Glutamatergic neuron (in vitro differentiated cells): ENCODE measurements around the gene KIF26B. TPM values are rescaled to one million over a fixed set of nuclear protein-coding genes. Genes with fewer than 3 reads are reported as not detected.

Experiments used
- DNase-seq: peaks from one replicate; pipeline ENCODE4 v3.0.0; 2022
- H3K27ac Mint-ChIP-seq: one replicate; pipeline ENCODE4 v1.8.0; 2020; ENCODE audit warnings: mild to moderate bottlenecking, mixed read lengths, inconsistent platforms; ENCODE audit not compliant: unreplicated experiment
- H3K27me3 Mint-ChIP-seq: one replicate; pipeline ENCODE4 v1.8.0; 2020; ENCODE audit warnings: mild to moderate bottlenecking, moderate library complexity, mixed read lengths, inconsistent platforms; ENCODE audit not compliant: unreplicated experiment
- H3K36me3 Mint-ChIP-seq: one replicate; pipeline ENCODE4 v1.8.0; 2020; ENCODE audit warnings: mild to moderate bottlenecking, mixed read lengths, inconsistent platforms; ENCODE audit not compliant: unreplicated experiment
- H3K4me1 Mint-ChIP-seq: one replicate; pipeline ENCODE4 v1.8.0; 2020; ENCODE audit warnings: mild to moderate bottlenecking, low read depth, mixed read lengths, inconsistent platforms; ENCODE audit not compliant: unreplicated experiment
- H3K4me3 Mint-ChIP-seq: one replicate; pipeline ENCODE4 v1.8.0; 2020; ENCODE audit warnings: mild to moderate bottlenecking, mixed read lengths, inconsistent platforms; ENCODE audit not compliant: unreplicated experiment
- H3K9me3 Mint-ChIP-seq: one replicate; pipeline ENCODE4 v1.8.0; 2020; ENCODE audit warnings: mild to moderate bottlenecking, moderate library complexity, mixed read lengths, inconsistent platforms; ENCODE audit not compliant: unreplicated experiment
- CTCF ChIP-seq: fragments of 200-600 bp; sonication (generic); IDR thresholded peaks from one replicate; pipeline ENCODE4 v1.5.0; 2021; ENCODE audit not compliant: partially characterized antibody, unreplicated experiment
- total RNA-seq: library from RNA; stranded (reverse); fragmentation: NEBNext Ultra II Directional; extraction: Animal tissue kit (Norgen Biotek cat#: 25700); gene quantifications from one replicate; pipeline ENCODE4 v1.2.1, GENCODE V29; 2021; ENCODE audit not compliant: unreplicated experiment

KIF26B gene
- total RNA-seq, 1 donor from 2014 or later: 2.4 TPM

- H3K27ac Mint-ChIP-seq: no peak overlapping the region
- peaks cover under 1% of the 10 kb centered on the region for H3K9me3 Mint-ChIP-seq
- H3K36me3 Mint-ChIP-seq: no peaks in the 10 kb centered on the region
- H3K4me1 Mint-ChIP-seq: no peaks in the 10 kb centered on the region
- DNase-seq: no peak
- H3K4me3 Mint-ChIP-seq: no peak overlapping the region
- H3K27me3 Mint-ChIP-seq: no peaks in the 10 kb centered on the region
- TF ChIP-seq CTCF: no peak
Measured at GRCh38 chr1:245500546-245500945, 345.8 kb downstream of the KIF26B start.

DNA sequence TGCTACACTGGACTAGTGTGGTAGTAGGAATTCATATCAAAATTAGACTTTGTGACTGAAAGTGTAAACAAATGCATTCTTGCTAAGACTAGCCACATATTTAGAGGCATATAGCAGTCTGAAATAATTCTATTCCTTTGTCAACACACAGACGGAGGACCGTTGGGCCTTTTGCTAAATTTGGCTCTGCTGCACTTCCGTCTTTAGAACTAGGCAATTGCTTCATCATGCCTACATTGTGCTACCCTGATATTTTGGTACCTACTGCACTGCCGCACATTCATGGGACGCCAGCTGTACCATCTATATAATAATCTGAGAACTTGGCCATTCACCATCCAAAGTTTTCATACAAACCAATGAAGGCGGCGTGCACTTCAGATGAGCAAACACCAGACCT lies 346.8 kb downstream of the KIF26B start:
- no peak overlapping the region for H3K4me3 Mint-ChIP-seq
- H3K27ac Mint-ChIP-seq: no peak overlapping the region
- H3K4me1 Mint-ChIP-seq: no peaks in the 10 kb centered on the region
- no peak for DNase-seq
- no peaks in the 10 kb centered on the region for H3K36me3 Mint-ChIP-seq
- TF ChIP-seq CTCF: no peak
- H3K27me3 Mint-ChIP-seq: no peaks in the 10 kb centered on the region
- H3K9me3 Mint-ChIP-seq: no peaks in the 10 kb centered on the region

DNA sequence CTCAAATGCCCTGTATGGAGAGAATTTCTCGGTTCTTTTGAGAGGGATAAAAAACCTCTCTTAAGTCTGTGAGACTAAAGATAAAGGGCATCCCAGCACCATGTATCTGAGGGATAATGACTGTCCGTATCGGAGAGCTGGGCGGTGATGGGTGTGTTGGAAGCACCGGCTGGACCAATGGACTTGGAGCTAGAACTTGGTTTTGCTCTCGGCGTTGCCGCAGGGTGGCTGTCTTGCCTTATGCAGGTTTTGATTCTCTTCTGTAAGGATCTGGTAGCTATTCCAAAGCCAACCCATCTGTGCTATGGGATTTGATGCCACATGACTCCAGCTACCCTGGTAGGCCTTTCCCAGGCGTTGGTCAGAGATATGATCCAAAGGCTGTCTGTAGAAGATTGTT lies 348.8 kb downstream of the KIF26B start:
- H3K9me3 Mint-ChIP-seq: no peaks in the 10 kb centered on the region
- TF ChIP-seq CTCF: no peak
- H3K4me3 Mint-ChIP-seq: no peak overlapping the region
- no peaks in the 10 kb centered on the region for H3K36me3 Mint-ChIP-seq
- no peaks in the 10 kb centered on the region for H3K4me1 Mint-ChIP-seq
- no peak overlapping the region for H3K27ac Mint-ChIP-seq
- H3K27me3 Mint-ChIP-seq: no peaks in the 10 kb centered on the region
- no peak for DNase-seq

DNA sequence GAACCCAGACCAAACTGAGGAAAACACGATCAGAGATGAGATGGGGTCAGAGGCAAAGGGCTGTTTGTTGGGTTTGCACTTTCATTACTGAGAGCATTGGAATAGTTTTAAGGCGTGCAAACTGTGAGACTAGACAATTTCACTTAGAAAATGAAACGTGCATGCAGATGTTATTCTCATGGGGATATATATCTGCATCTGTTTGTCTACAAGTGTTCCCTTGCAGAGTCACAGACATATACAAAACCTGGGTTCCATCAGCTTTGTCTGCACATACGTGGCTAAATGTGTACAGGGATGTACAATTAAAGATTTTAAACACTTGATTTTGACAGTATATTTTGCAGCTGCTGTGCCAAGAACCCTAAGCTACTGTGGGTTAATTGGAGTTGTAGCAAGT lies 355.4 kb downstream of the KIF26B start:
- H3K4me1 Mint-ChIP-seq: peaks cover 10% of the 10 kb centered on the region
- peaks cover 2% of the 10 kb centered on the region for H3K9me3 Mint-ChIP-seq
- DNase-seq: no peak
- no peak overlapping the region for H3K27ac Mint-ChIP-seq
- H3K27me3 Mint-ChIP-seq: no peaks in the 10 kb centered on the region
- TF ChIP-seq CTCF: no peak
- H3K36me3 Mint-ChIP-seq: peaks cover 4% of the 10 kb centered on the region
- no peak overlapping the region for H3K4me3 Mint-ChIP-seq

GRCh38 chr1:245512181-245512888 lies 357.6 kb downstream of the KIF26B start:
- DNase-seq: no peak
- peaks cover 4% of the 10 kb centered on the region for H3K36me3 Mint-ChIP-seq
- no peak overlapping the region for H3K27ac Mint-ChIP-seq

More at GRCh38 chr1:245512181-245512888, 357.6 kb downstream of the KIF26B start:
- TF ChIP-seq CTCF: no peak
- no peaks in the 10 kb centered on the region for H3K27me3 Mint-ChIP-seq
- no peak overlapping the region for H3K4me3 Mint-ChIP-seq
- peaks cover 2% of the 10 kb centered on the region for H3K9me3 Mint-ChIP-seq
- H3K4me1 Mint-ChIP-seq: peaks cover 10% of the 10 kb centered on the region
